ENCODE results near the gene TNPO1. TPM values are rescaled to one million over a fixed set of nuclear protein-coding genes. Genes with fewer than 3 reads are reported as not detected.

Gene TNPO1
- 229 and 297 TPM in 2 replicates for total RNA-seq (2012; rRNA removed)

- H3K9ac ChIP-seq (ENCODE audit: low read depth, low read length): peak within 1 kb of the TSS; percentile 100
- H3K4me1 ChIP-seq (ENCODE audit: control insufficient read depth, insufficient read depth, low read length): peaks cover 26% of the 10 kb centered on the region
- H3K4me2 ChIP-seq (ENCODE audit: low read length): peak within 1 kb of the TSS; percentile 91
- H3K27me3 ChIP-seq (ENCODE audit: control insufficient read depth, insufficient read depth, low read length): no peaks in the 10 kb centered on the region
- H3K9me3 ChIP-seq (replicated peaks; ENCODE audit: low read length): no peaks in the 10 kb centered on the region
- H3K4me3 ChIP-seq (ENCODE audit: low read length): peak within 1 kb of the TSS; percentile 95
- peaks cover 10% of the 10 kb centered on the region for H3K36me3 ChIP-seq (ENCODE audit: insufficient read depth, low read length)
Measured at GRCh38 chr5:72816284-72817075, at the start of gene TNPO1. TSS of gene TNPO1 (plus strand) at chr5:72816661. CDS start at chr5:72816738, 77 bp downstream.

GRCh38 chr5:72767289-72768010 lies 49.0 kb upstream of the TNPO1 start:
- no peaks in the 10 kb centered on the region for H3K27me3 ChIP-seq (ENCODE audit: control insufficient read depth, insufficient read depth, low read length)
- no peak overlapping the region for H3K4me3 ChIP-seq (ENCODE audit: low read length)
- no peaks in the 10 kb centered on the region for H3K36me3 ChIP-seq (ENCODE audit: insufficient read depth, low read length)
- H3K9me3 ChIP-seq (replicated peaks; ENCODE audit: low read length): no peaks in the 10 kb centered on the region
- H3K4me2 ChIP-seq (ENCODE audit: low read length): no peak overlapping the region
- H3K9ac ChIP-seq (ENCODE audit: low read depth, low read length): no peak overlapping the region
- no peaks in the 10 kb centered on the region for H3K4me1 ChIP-seq (ENCODE audit: control insufficient read depth, insufficient read depth, low read length)

GRCh38 chr5:72770266-72770665 lies 46.2 kb upstream of the TNPO1 start:
- H3K9me3 ChIP-seq (replicated peaks; ENCODE audit: low read length): no peaks in the 10 kb centered on the region
- H3K36me3 ChIP-seq (ENCODE audit: insufficient read depth, low read length): no peaks in the 10 kb centered on the region
- H3K27me3 ChIP-seq (ENCODE audit: control insufficient read depth, insufficient read depth, low read length): no peaks in the 10 kb centered on the region
- H3K9ac ChIP-seq (ENCODE audit: low read depth, low read length): no peak overlapping the region
- no peak overlapping the region for H3K4me3 ChIP-seq (ENCODE audit: low read length)
- no peak overlapping the region for H3K4me2 ChIP-seq (ENCODE audit: low read length)
- H3K4me1 ChIP-seq (ENCODE audit: control insufficient read depth, insufficient read depth, low read length): no peaks in the 10 kb centered on the region

- H3K27me3 ChIP-seq (ENCODE audit: control insufficient read depth, insufficient read depth, low read length): no peaks in the 10 kb centered on the region
- no peak overlapping the region for H3K4me2 ChIP-seq (ENCODE audit: low read length)
Measured at GRCh38 chr5:72776684-72777083, 39.8 kb upstream of the TNPO1 start.

GRCh38 chr5:72779520-72779919 lies 36.9 kb upstream of the TNPO1 start:
- H3K4me3 ChIP-seq (ENCODE audit: low read length): no peak overlapping the region
- H3K27me3 ChIP-seq (ENCODE audit: control insufficient read depth, insufficient read depth, low read length): no peaks in the 10 kb centered on the region
- no peaks in the 10 kb centered on the region for H3K36me3 ChIP-seq (ENCODE audit: insufficient read depth, low read length)
- no peak overlapping the region for H3K4me2 ChIP-seq (ENCODE audit: low read length)
- H3K4me1 ChIP-seq (ENCODE audit: control insufficient read depth, insufficient read depth, low read length): no peaks in the 10 kb centered on the region
- peaks cover 4% of the 10 kb centered on the region for H3K9me3 ChIP-seq (replicated peaks; ENCODE audit: low read length)
- H3K9ac ChIP-seq (ENCODE audit: low read depth, low read length): no peak overlapping the region

More at GRCh38 chr5:72776684-72777083, 39.8 kb upstream of the TNPO1 start:
- H3K36me3 ChIP-seq (ENCODE audit: insufficient read depth, low read length): no peaks in the 10 kb centered on the region
- no peaks in the 10 kb centered on the region for H3K4me1 ChIP-seq (ENCODE audit: control insufficient read depth, insufficient read depth, low read length)
- no peak overlapping the region for H3K9ac ChIP-seq (ENCODE audit: low read depth, low read length)
- peaks cover 4% of the 10 kb centered on the region for H3K9me3 ChIP-seq (replicated peaks; ENCODE audit: low read length)
- no peak overlapping the region for H3K4me3 ChIP-seq (ENCODE audit: low read length)

- no peaks in the 10 kb centered on the region for H3K36me3 ChIP-seq (ENCODE audit: insufficient read depth, low read length)
- no peak overlapping the region for H3K4me2 ChIP-seq (ENCODE audit: low read length)
- no peaks in the 10 kb centered on the region for H3K4me1 ChIP-seq (ENCODE audit: control insufficient read depth, insufficient read depth, low read length)
- no peaks in the 10 kb centered on the region for H3K9me3 ChIP-seq (replicated peaks; ENCODE audit: low read length)
- H3K27me3 ChIP-seq (ENCODE audit: control insufficient read depth, insufficient read depth, low read length): no peaks in the 10 kb centered on the region
- H3K4me3 ChIP-seq (ENCODE audit: low read length): no peak overlapping the region
- H3K9ac ChIP-seq (ENCODE audit: low read depth, low read length): no peak overlapping the region
Measured at GRCh38 chr5:72783354-72783753, 33.1 kb upstream of the TNPO1 start.

GRCh38 chr5:72784129-72784528 lies 32.3 kb upstream of the TNPO1 start:
- Histone ChIP-seq H3K36me3 (ENCODE audit: insufficient read depth, low read length) (no peaks in the 10 kb centered on the region), H3K27me3 (ENCODE audit: control insufficient read depth, insufficient read depth, low read length) (no peaks in the 10 kb centered on the region), H3K9me3 (replicated peaks; ENCODE audit: low read length) (no peaks in the 10 kb centered on the region), H3K4me3 (ENCODE audit: low read length) (no peak overlapping the region), H3K9ac (ENCODE audit: low read depth, low read length) (no peak overlapping the region), H3K4me2 (ENCODE audit: low read length) (no peak overlapping the region), H3K4me1 (ENCODE audit: control insufficient read depth, insufficient read depth, low read length) (peaks cover 7% of the 10 kb centered on the region)

- Histone ChIP-seq H3K36me3 (ENCODE audit: insufficient read depth, low read length) (no peaks in the 10 kb centered on the region), H3K27me3 (ENCODE audit: control insufficient read depth, insufficient read depth, low read length) (no peaks in the 10 kb centered on the region), H3K4me3 (ENCODE audit: low read length) (no peak overlapping the region), H3K9me3 (replicated peaks; ENCODE audit: low read length) (no peaks in the 10 kb centered on the region), H3K4me2 (ENCODE audit: low read length) (no peak overlapping the region), H3K9ac (ENCODE audit: low read depth, low read length) (no peak overlapping the region), H3K4me1 (ENCODE audit: control insufficient read depth, insufficient read depth, low read length) (peaks cover 7% of the 10 kb centered on the region)
Measured at GRCh38 chr5:72785801-72786200, 30.7 kb upstream of the TNPO1 start.

GRCh38 chr5:72786676-72787075 lies 29.8 kb upstream of the TNPO1 start:
- Histone ChIP-seq H3K9ac (ENCODE audit: low read depth, low read length) (no peak overlapping the region), H3K4me2 (ENCODE audit: low read length) (no peak overlapping the region), H3K4me3 (ENCODE audit: low read length) (no peak overlapping the region), H3K27me3 (ENCODE audit: control insufficient read depth, insufficient read depth, low read length) (no peaks in the 10 kb centered on the region), H3K36me3 (ENCODE audit: insufficient read depth, low read length) (no peaks in the 10 kb centered on the region), H3K4me1 (ENCODE audit: control insufficient read depth, insufficient read depth, low read length) (peaks cover 7% of the 10 kb centered on the region), H3K9me3 (replicated peaks; ENCODE audit: low read length) (no peaks in the 10 kb centered on the region)

- H3K4me2 ChIP-seq (ENCODE audit: low read length): no peak overlapping the region
- H3K9ac ChIP-seq (ENCODE audit: low read depth, low read length): no peak overlapping the region
Measured at GRCh38 chr5:72788866-72789505, 27.5 kb upstream of the TNPO1 start.

GRCh38 chr5:72790186-72790585 lies 26.3 kb upstream of the TNPO1 start:
- H3K4me3 ChIP-seq (ENCODE audit: low read length): no peak overlapping the region
- H3K27me3 ChIP-seq (ENCODE audit: control insufficient read depth, insufficient read depth, low read length): no peaks in the 10 kb centered on the region

More at GRCh38 chr5:72788866-72789505, 27.5 kb upstream of the TNPO1 start:
- Histone ChIP-seq H3K27me3 (ENCODE audit: control insufficient read depth, insufficient read depth, low read length) (no peaks in the 10 kb centered on the region), H3K4me3 (ENCODE audit: low read length) (no peak overlapping the region), H3K36me3 (ENCODE audit: insufficient read depth, low read length) (no peaks in the 10 kb centered on the region), H3K4me1 (ENCODE audit: control insufficient read depth, insufficient read depth, low read length) (peaks cover 7% of the 10 kb centered on the region), H3K9me3 (replicated peaks; ENCODE audit: low read length) (no peaks in the 10 kb centered on the region)

More at GRCh38 chr5:72790186-72790585, 26.3 kb upstream of the TNPO1 start:
- Histone ChIP-seq H3K9me3 (replicated peaks; ENCODE audit: low read length) (no peaks in the 10 kb centered on the region), H3K4me1 (ENCODE audit: control insufficient read depth, insufficient read depth, low read length) (peaks cover 7% of the 10 kb centered on the region), H3K9ac (ENCODE audit: low read depth, low read length) (no peak overlapping the region), H3K4me2 (ENCODE audit: low read length) (no peak overlapping the region), H3K36me3 (ENCODE audit: insufficient read depth, low read length) (no peaks in the 10 kb centered on the region)
